GM12875 (cell line): ENCODE results near the gene CTNNA3.

ENCODE experiments used
- H3K4me3 ChIP-seq: one replicate; pipeline ENCODE4 v1.5.1; 2011; ENCODE audit warnings: low read depth, low read length, control low read depth
- CTCF ChIP-seq: IDR thresholded peaks from 2 replicates; pipeline ENCODE4 v1.5.1; 2011; ENCODE audit warnings: low read depth, mild to moderate bottlenecking, control low read depth, inconsistent platforms, low read length, moderate library complexity, borderline replicate concordance; ENCODE audit not compliant: insufficient read depth

CTNNA3 gene

GRCh38 chr10:67473850-67474633, 222.0 kb downstream of the CTNNA3 start:
- no peak overlapping the region for H3K4me3 ChIP-seq
- no peak for TF ChIP-seq CTCF

GRCh38 chr10:67471022-67471421, 225.0 kb downstream of the CTNNA3 start:
- no peak overlapping the region for H3K4me3 ChIP-seq

GRCh38 chr10:67464278-67464677, 231.7 kb downstream of the CTNNA3 start:
- H3K4me3 ChIP-seq: no peak overlapping the region
- no peak for TF ChIP-seq CTCF

More at GRCh38 chr10:67471022-67471421, 225.0 kb downstream of the CTNNA3 start:
- no peak for TF ChIP-seq CTCF

GRCh38 chr10:67452892-67453291, 243.1 kb downstream of the CTNNA3 start:
- TF ChIP-seq CTCF: no peak

GRCh38 chr10:67438605-67439304, 257.2 kb downstream of the CTNNA3 start:
- TF ChIP-seq CTCF: no peak
- no peak overlapping the region for H3K4me3 ChIP-seq

More at GRCh38 chr10:67452892-67453291, 243.1 kb downstream of the CTNNA3 start:
- no peak overlapping the region for H3K4me3 ChIP-seq

GRCh38 chr10:67433276-67433675, 262.7 kb downstream of the CTNNA3 start:
- TF ChIP-seq CTCF: no peak
- no peak overlapping the region for H3K4me3 ChIP-seq
